ENCODE data around the gene PRCC. TPM values are rescaled to one million over a fixed set of nuclear protein-coding genes. Genes with fewer than 3 reads are reported as not detected.
A peak's percentile ranks its signal among the peaks of the same experiment; 100 is the strongest.

PRCC gene
- total and polyA plus RNA-seq, 2 of the 4 experiments (the other 2 are of a cell fraction): 10.6 to 59.6 TPM

- Histone ChIP-seq H4K5ac (ENCODE audit: low read depth, low read length) (no peak overlapping the region), H3K9me1 (ENCODE audit: insufficient read depth, low read length) (no peaks in the 10 kb centered on the region; the same call in 1 of the 2 replicates), H3K9ac (ENCODE audit: low read depth, low read length) (no peak overlapping the region), H3K9me3 (ENCODE audit: control insufficient read depth, insufficient read depth, low read length) (no peaks in the 10 kb centered on the region), H3K27ac (ENCODE audit: insufficient read depth, low read length) (no peak overlapping the region), H3K23ac (ENCODE audit: low read depth, low read length) (no peak overlapping the region), H3K4me2 (ENCODE audit: low read depth, low read length) (no peak overlapping the region), H3K4me1 (ENCODE audit: control insufficient read depth, insufficient read depth, low read length) (peaks cover 14% of the 10 kb centered on the region), H3K18ac (ENCODE audit: low read depth, low read length) (no peak overlapping the region), H3K56ac (ENCODE audit: extremely low read depth, insufficient read depth, low read length) (no peak overlapping the region), H3K27me3 (ENCODE audit: control insufficient read depth, insufficient read depth, low read length) (peaks cover 35% of the 10 kb centered on the region), H3K14ac (replicated peaks; ENCODE audit: low read depth, low read length) (no peak overlapping the region), H2AK5ac (ENCODE audit: low read depth, low read length) (no peak overlapping the region), H2BK120ac (ENCODE audit: low read depth, low read length) (no peak overlapping the region), H2AFZ (replicated peaks; ENCODE audit: low read length, poor library complexity) (no peak overlapping the region), H2AK9ac (replicated peaks; ENCODE audit: low read depth, low read length, poor library complexity) (no peak overlapping the region), H3K4ac (ENCODE audit: low read depth, low read length) (no peak overlapping the region), H2BK5ac (ENCODE audit: low read depth, low read length, poor library complexity, severe bottlenecking) (no peak overlapping the region), H4K8ac (ENCODE audit: low read depth in 2 of 2, low read length in 2 of 2) (no peak overlapping the region), H3K36me3 (ENCODE audit: control insufficient read depth, insufficient read depth, low read length) (no peaks in the 10 kb centered on the region), H2BK15ac (ENCODE audit: low read depth, low read length) (no peak overlapping the region), H2BK20ac (ENCODE audit: low read depth, low read length) (no peak overlapping the region), H4K20me1 (ENCODE audit: insufficient read depth, low read length) (no peaks in the 10 kb centered on the region; the same call in 1 of the 2 replicates), H4K91ac (ENCODE audit: insufficient read depth, low read depth, low read length) (no peak overlapping the region), H3K4me3 (ENCODE audit: insufficient read depth, low read depth, low read length) (no peak overlapping the region), H3K79me1 (ENCODE audit: low read depth in 1 of 2, low read length in 2 of 2) (no peaks in the 10 kb centered on the region)
- ATAC-seq (ENCODE audit: low read depth): no peak
- BruUV-seq (replicated peaks): no TSS peak
- in situ Hi-C loops (cut with MboI; ENCODE audit: low sequenced_read_pairs): no loop called here
- 0 out of 2 replicates have a peak, but pooled peaks have one; percentile 11 for TF ChIP-seq FOS (IDR thresholded peaks at IDR 0.05; ENCODE audit: low read depth, low read length)
- TF ChIP-seq, protein P1, sequence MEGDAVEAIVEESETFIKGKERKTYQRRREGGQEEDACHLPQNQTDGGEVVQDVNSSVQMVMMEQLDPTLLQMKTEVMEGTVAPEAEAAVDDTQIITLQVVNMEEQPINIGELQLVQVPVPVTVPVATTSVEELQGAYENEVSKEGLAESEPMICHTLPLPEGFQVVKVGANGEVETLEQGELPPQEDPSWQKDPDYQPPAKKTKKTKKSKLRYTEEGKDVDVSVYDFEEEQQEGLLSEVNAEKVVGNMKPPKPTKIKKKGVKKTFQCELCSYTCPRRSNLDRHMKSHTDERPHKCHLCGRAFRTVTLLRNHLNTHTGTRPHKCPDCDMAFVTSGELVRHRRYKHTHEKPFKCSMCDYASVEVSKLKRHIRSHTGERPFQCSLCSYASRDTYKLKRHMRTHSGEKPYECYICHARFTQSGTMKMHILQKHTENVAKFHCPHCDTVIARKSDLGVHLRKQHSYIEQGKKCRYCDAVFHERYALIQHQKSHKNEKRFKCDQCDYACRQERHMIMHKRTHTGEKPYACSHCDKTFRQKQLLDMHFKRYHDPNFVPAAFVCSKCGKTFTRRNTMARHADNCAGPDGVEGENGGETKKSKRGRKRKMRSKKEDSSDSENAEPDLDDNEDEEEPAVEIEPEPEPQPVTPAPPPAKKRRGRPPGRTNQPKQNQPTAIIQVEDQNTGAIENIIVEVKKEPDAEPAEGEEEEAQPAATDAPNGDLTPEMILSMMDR (conservative IDR thresholded peaks at IDR 0.05; ENCODE audit: low read depth, low read length): no peak
- dilution Hi-C loops (cut with HindIII; ENCODE audit: low sequenced_read_pairs, unreplicated experiment): no loop called here
- WGBS, 2 experiments (ENCODE audit: extremely low coverage in 2 of 2, insufficient read length in 1 of 2): 58% methylated on average over 2 of the region's 7 CpGs; no CpG with 5 or more reads in 1 of the 2 experiments
- CTCF ChIA-PET: interaction anchor here (0.7 kb wide), 1 partner anchor 8 kb away, joined by 3 read pairs; no protein-coding TSS in a partner anchor
- POLR2A ChIA-PET (ENCODE audit: unreplicated experiment): interaction anchor here (0.5 kb wide), 2 partner anchors 73 to 149 kb away, joined by 6 to 8 read pairs; no protein-coding TSS in a partner anchor
- DNase-seq: no peak
- intact Hi-C loops (cut with micrococcal nuclease): no loop called here
These were observed 47.4 kb downstream of the PRCC start for GRCh38 chr1:156814571-156815260.

All from IMR-90 (cell line).